ENCODE data around the gene ZYG11A. TPM values are rescaled to one million over a fixed set of nuclear protein-coding genes. Genes with fewer than 3 reads are reported as not detected.

Gene ZYG11A
- total and polyA plus RNA-seq, 2 of the 13 experiments (the other 11 are each of a cell fraction or from before 2014, with no cell fraction given) = not detected

DNA sequence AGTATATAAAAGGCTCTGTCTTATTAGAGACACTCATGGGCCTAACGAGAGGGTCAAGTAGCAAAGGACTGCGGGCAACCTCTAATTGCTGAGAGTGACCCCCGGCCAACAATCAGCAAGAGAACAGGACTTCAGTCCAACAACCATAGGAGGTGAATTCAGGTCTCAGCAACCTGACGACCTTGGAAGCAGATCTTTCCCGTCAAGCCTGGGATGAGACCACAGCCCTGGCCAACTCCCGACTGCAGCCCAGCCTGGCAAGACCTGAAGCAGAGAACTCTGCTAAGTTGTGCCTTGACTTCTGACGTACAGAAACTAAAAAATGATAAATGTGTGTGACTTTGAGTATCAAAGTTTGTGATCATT is 73.3 kb downstream of the ZYG11A start:
- H3K27me3 ChIP-seq (ENCODE audit: control insufficient read depth in 1 of 2, insufficient read depth in 2 of 2, low read length in 2 of 2) = no peaks in the 10 kb centered on the region
- no peak overlapping the region for H3K9ac ChIP-seq (ENCODE audit: insufficient read depth, low read depth, low read length)
- H3K4me1 ChIP-seq (ENCODE audit: insufficient read depth, low read length) = peaks cover 68% of the 10 kb centered on the region
- no peaks in the 10 kb centered on the region for H3K9me3 ChIP-seq (ENCODE audit: low read length)
- no peaks in the 10 kb centered on the region for H4K20me1 ChIP-seq (ENCODE audit: insufficient read depth, low read length)
- peaks cover 4% of the 10 kb centered on the region for H3K79me2 ChIP-seq (ENCODE audit: insufficient read depth, low read length)
- DNase-seq (ENCODE audit: low spot score) (no peak), ATAC-seq (no peak), FAIRE-seq (no peak)
- intact Hi-C loops (cut with micrococcal nuclease; ENCODE audit: unreplicated experiment) (no loop called here), in situ Hi-C loops (cut with HindIII; ENCODE audit: extremely low pct_ligation_motif_present, low pct_unique_long_range_greater_than_20kb) (no loop called here)
- H3K36me3 ChIP-seq (replicated peaks in 1 of 2; ENCODE audit: control insufficient read depth in 1 of 2, insufficient read depth in 2 of 2, low read length in 2 of 2) = 0 out of 5 replicates have a peak, but pooled peaks cover 0 to 7% of the 10 kb centered on the region in 2 experiments
- H3K4me2 ChIP-seq (ENCODE audit: low read depth, low read length) = no peak overlapping the region; the same call in 1 of the 2 replicates
- no TSS peak for BruUV-seq (replicated peaks)
- H2AFZ ChIP-seq (ENCODE audit: low read length) = no peak overlapping the region
- POLR2A ChIA-PET = no interaction called here
- H3K27ac ChIP-seq (ENCODE audit: extremely low read length, insufficient read depth, low read length) = peak overlapping the region; percentile 35
- CTCF ChIA-PET (ENCODE audit: low intra/inter-chr PET ratio, low total read pairs) = no interaction called here
- H3K4me3 ChIP-seq (replicated peaks in 1 of 3; ENCODE audit: insufficient read depth in 1 of 3, low read depth in 2 of 3, low read length in 3 of 3) = no peak overlapping the region
- 53% methylated on average over 7 of the region's 7 CpGs for WGBS (ENCODE audit: low lambda C conversion rate)
- TF ChIP-seq ZFP62 (CRISPR knock-in tag; IDR thresholded peaks at IDR 0.05) = no peak
- TF ChIP-seq, protein P1, sequence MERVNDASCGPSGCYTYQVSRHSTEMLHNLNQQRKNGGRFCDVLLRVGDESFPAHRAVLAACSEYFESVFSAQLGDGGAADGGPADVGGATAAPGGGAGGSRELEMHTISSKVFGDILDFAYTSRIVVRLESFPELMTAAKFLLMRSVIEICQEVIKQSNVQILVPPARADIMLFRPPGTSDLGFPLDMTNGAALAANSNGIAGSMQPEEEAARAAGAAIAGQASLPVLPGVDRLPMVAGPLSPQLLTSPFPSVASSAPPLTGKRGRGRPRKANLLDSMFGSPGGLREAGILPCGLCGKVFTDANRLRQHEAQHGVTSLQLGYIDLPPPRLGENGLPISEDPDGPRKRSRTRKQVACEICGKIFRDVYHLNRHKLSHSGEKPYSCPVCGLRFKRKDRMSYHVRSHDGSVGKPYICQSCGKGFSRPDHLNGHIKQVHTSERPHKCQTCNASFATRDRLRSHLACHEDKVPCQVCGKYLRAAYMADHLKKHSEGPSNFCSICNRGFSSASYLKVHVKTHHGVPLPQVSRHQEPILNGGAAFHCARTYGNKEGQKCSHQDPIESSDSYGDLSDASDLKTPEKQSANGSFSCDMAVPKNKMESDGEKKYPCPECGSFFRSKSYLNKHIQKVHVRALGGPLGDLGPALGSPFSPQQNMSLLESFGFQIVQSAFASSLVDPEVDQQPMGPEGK (CRISPR knock-in tag; IDR thresholded peaks at IDR 0.05) = no peak
- no peak for TF ChIP-seq ZNF3 (CRISPR knock-in tag; IDR thresholded peaks at IDR 0.05)
- TF ChIP-seq, protein P2, sequence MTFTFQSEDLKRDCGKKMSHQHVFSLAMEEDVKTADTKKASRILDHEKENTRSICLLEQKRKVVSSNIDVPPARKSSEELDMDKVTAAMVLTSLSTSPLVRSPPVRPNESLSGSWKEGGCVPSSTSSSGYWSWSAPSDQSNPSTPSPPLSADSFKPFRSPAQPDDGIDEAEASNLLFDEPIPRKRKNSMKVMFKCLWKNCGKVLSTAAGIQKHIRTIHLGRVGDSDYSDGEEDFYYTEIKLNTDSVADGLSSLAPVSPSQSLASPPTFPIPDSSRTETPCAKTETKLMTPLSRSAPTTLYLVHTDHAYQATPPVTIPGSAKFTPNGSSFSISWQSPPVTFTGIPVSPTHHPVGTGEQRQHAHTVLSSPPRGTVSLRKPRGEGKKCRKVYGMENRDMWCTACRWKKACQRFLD (CRISPR knock-in tag; IDR thresholded peaks at IDR 0.05; ENCODE audit: borderline replicate concordance) = no peak
- no peak for TF ChIP-seq MAF1 (CRISPR knock-in tag; IDR thresholded peaks at IDR 0.05; ENCODE audit: borderline replicate concordance)
- no peak for TF ChIP-seq ZNF44 (CRISPR knock-in tag; IDR thresholded peaks at IDR 0.05)
- TF ChIP-seq TOE1 (CRISPR knock-in tag; IDR thresholded peaks at IDR 0.05) = no peak
- no peak for TF ChIP-seq GATAD2A (CRISPR knock-in tag; IDR thresholded peaks at IDR 0.05)
- TF ChIP-seq ZNF577 (CRISPR knock-in tag; IDR thresholded peaks at IDR 0.05; ENCODE audit: borderline replicate concordance, low read depth) = no peak
- TF ChIP-seq, protein P3, sequence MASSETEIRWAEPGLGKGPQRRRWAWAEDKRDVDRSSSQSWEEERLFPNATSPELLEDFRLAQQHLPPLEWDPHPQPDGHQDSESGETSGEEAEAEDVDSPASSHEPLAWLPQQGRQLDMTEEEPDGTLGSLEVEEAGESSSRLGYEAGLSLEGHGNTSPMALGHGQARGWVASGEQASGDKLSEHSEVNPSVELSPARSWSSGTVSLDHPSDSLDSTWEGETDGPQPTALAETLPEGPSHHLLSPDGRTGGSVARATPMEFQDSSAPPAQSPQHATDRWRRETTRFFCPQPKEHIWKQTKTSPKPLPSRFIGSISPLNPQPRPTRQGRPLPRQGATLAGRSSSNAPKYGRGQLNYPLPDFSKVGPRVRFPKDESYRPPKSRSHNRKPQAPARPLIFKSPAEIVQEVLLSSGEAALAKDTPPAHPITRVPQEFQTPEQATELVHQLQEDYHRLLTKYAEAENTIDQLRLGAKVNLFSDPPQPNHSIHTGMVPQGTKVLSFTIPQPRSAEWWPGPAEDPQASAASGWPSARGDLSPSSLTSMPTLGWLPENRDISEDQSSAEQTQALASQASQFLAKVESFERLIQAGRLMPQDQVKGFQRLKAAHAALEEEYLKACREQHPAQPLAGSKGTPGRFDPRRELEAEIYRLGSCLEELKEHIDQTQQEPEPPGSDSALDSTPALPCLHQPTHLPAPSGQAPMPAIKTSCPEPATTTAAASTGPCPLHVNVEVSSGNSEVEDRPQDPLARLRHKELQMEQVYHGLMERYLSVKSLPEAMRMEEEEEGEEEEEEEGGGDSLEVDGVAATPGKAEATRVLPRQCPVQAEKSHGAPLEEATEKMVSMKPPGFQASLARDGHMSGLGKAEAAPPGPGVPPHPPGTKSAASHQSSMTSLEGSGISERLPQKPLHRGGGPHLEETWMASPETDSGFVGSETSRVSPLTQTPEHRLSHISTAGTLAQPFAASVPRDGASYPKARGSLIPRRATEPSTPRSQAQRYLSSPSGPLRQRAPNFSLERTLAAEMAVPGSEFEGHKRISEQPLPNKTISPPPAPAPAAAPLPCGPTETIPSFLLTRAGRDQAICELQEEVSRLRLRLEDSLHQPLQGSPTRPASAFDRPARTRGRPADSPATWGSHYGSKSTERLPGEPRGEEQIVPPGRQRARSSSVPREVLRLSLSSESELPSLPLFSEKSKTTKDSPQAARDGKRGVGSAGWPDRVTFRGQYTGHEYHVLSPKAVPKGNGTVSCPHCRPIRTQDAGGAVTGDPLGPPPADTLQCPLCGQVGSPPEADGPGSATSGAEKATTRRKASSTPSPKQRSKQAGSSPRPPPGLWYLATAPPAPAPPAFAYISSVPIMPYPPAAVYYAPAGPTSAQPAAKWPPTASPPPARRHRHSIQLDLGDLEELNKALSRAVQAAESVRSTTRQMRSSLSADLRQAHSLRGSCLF (CRISPR knock-in tag; IDR thresholded peaks at IDR 0.05; ENCODE audit: borderline replicate concordance) = no peak
- TF ChIP-seq, protein P4, sequence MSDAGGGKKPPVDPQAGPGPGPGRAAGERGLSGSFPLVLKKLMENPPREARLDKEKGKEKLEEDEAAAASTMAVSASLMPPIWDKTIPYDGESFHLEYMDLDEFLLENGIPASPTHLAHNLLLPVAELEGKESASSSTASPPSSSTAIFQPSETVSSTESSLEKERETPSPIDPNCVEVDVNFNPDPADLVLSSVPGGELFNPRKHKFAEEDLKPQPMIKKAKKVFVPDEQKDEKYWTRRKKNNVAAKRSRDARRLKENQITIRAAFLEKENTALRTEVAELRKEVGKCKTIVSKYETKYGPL (CRISPR knock-in tag; IDR thresholded peaks at IDR 0.05) = no peak
- TF ChIP-seq ZNF788 (CRISPR knock-in tag; IDR thresholded peaks at IDR 0.05; ENCODE audit: borderline replicate concordance) = no peak
- TF ChIP-seq NAIF1 (CRISPR knock-in tag; IDR thresholded peaks at IDR 0.05; ENCODE audit: borderline replicate concordance) = no peak
- no peak for TF ChIP-seq ZFP90 (CRISPR knock-in tag; IDR thresholded peaks at IDR 0.05; ENCODE audit: borderline replicate concordance)
- no peak for TF ChIP-seq NFKBIZ (CRISPR knock-in tag; IDR thresholded peaks at IDR 0.05)
- no peak for TF ChIP-seq ZNF563 (CRISPR knock-in tag; IDR thresholded peaks at IDR 0.05)
- TF ChIP-seq SMAD9 (CRISPR knock-in tag; IDR thresholded peaks at IDR 0.05) = no peak

Measured in HepG2 (cell line).